Astrocyte (in vitro differentiated cells and primary cell): Measurements from ENCODE around the gene CDYL. TPM values are rescaled to one million over a fixed set of nuclear protein-coding genes. Genes with fewer than 3 reads are reported as not detected.

Experiments
- DNase-seq: peaks from one replicate; pipeline ENCODE4 v3.0.0-alpha.2; 2010; ENCODE audit warnings: low read depth
- FAIRE-seq: peaks from 2 replicates; lab custom pipeline; 2011; peaks lifted over from hg19 to GRCh38; lab: Jason Lieb, UNC
- H2AFZ ChIP-seq: 2 replicates; pipeline ENCODE4 v1.6.0; 2012; ENCODE audit warnings: low read depth, low read length, inconsistent platforms
- H3K27ac ChIP-seq: 2 replicates; pipeline ENCODE4 v1.5.1; 2011; ENCODE audit warnings: low read depth, low read length, inconsistent platforms
- H3K27me3 ChIP-seq: 2 replicates; pipeline ENCODE4 v1.6.0; 2011; ENCODE audit warnings: low read length, inconsistent platforms; ENCODE audit not compliant: insufficient read depth
- H3K36me3 ChIP-seq: 2 replicates; pipeline ENCODE4 v1.5.1; 2011; ENCODE audit warnings: low read length, inconsistent platforms; ENCODE audit not compliant: insufficient read depth
- H3K4me1 ChIP-seq: 2 replicates; pipeline ENCODE4 v1.5.1; 2011; ENCODE audit warnings: low read length, inconsistent platforms; ENCODE audit not compliant: insufficient read depth
- H3K4me2 ChIP-seq: 2 replicates; pipeline ENCODE4 v1.6.0; 2012; ENCODE audit warnings: low read length, inconsistent platforms
- H3K4me3 ChIP-seq: 2 replicates; pipeline ENCODE4 v1.5.1; 2011; ENCODE audit warnings: low read depth, mild to moderate bottlenecking, low read length, inconsistent platforms; ENCODE audit not compliant: insufficient read depth
- H3K79me2 ChIP-seq: 2 replicates; pipeline ENCODE4 v1.6.0; 2012; ENCODE audit warnings: mild to moderate bottlenecking, low read length, inconsistent platforms; ENCODE audit not compliant: insufficient read depth
- H3K9ac ChIP-seq: 2 replicates; pipeline ENCODE4 v1.6.0; 2012; ENCODE audit warnings: mild to moderate bottlenecking, low read length, inconsistent platforms
- H3K9me3 ChIP-seq: 2 replicates; pipeline ENCODE4 v1.5.1; 2012; ENCODE audit warnings: low read depth, mild to moderate bottlenecking, low read length, inconsistent platforms; ENCODE audit not compliant: insufficient read depth
- H4K20me1 ChIP-seq: 2 replicates; pipeline ENCODE4 v1.6.0; 2012; ENCODE audit warnings: low read length, inconsistent platforms; ENCODE audit not compliant: insufficient read depth
- H3K27ac Mint-ChIP-seq: one replicate; pipeline ENCODE4 v1.8.0; 2021; ENCODE audit warnings: mild to moderate bottlenecking, mixed read lengths; ENCODE audit not compliant: unreplicated experiment
- H3K27me3 Mint-ChIP-seq: one replicate; pipeline ENCODE4 v1.8.0; 2021; ENCODE audit warnings: low read depth, mixed read lengths; ENCODE audit not compliant: unreplicated experiment
- H3K36me3 Mint-ChIP-seq: one replicate; pipeline ENCODE4 v1.8.0; 2021; ENCODE audit warnings: low read depth, mixed read lengths; ENCODE audit not compliant: unreplicated experiment
- H3K4me1 Mint-ChIP-seq: one replicate; pipeline ENCODE4 v1.8.0; 2021; ENCODE audit warnings: low read depth, mixed read lengths; ENCODE audit not compliant: unreplicated experiment
- H3K4me3 Mint-ChIP-seq: one replicate; pipeline ENCODE4 v1.8.0; 2021; ENCODE audit warnings: mild to moderate bottlenecking, moderate library complexity, mixed read lengths; ENCODE audit not compliant: unreplicated experiment
- H3K9me3 Mint-ChIP-seq: one replicate; pipeline ENCODE4 v1.8.0; 2021; ENCODE audit warnings: mild to moderate bottlenecking, mixed read lengths; ENCODE audit not compliant: unreplicated experiment
- CTCF ChIP-seq: IDR thresholded peaks from 2 replicates; pipeline ENCODE4 v1.5.1; 2011; ENCODE audit warnings: low read depth, mild to moderate bottlenecking, inconsistent platforms, low read length, moderate library complexity; ENCODE audit not compliant: insufficient read depth
- EZH2 ChIP-seq: IDR thresholded peaks from 2 replicates; pipeline ENCODE4 v1.6.1; 2012; ENCODE audit warnings: mild to moderate bottlenecking, low read length, inconsistent platforms; ENCODE audit not compliant: insufficient read depth
- total RNA-seq: library from RNA; stranded (reverse); gene quantifications from 2 replicates; pipeline ENCODE4 v1.2.1, GENCODE V29; 2021

The CDYL gene
- total RNA-seq, 1 donor from 2014 or later = 87.1 TPM

- Histone ChIP-seq H3K79me2 (no peaks in the 10 kb centered on the region), H3K4me1 (peaks cover 30% of the 10 kb centered on the region), H3K27me3 (no peaks in the 10 kb centered on the region), H3K9ac (no peak overlapping the region), H2AFZ (no peak overlapping the region), H3K4me3 (no peak overlapping the region), H3K4me2 (no peak overlapping the region), H3K36me3 (no peaks in the 10 kb centered on the region), H4K20me1 (peaks cover 16% of the 10 kb centered on the region), H3K9me3 (no peaks in the 10 kb centered on the region), H3K27ac (no peak overlapping the region)
- Mint-ChIP-seq H3K9me3 (no peaks in the 10 kb centered on the region), H3K27me3 (no peaks in the 10 kb centered on the region), H3K4me1 (peaks cover 51% of the 10 kb centered on the region), H3K4me3 (no peak overlapping the region), H3K27ac (peak overlapping the region; percentile 94), H3K36me3 (peaks cover 31% of the 10 kb centered on the region)
- FAIRE-seq = no peak
- no peak for DNase-seq
- no peak for TF ChIP-seq CTCF
- TF ChIP-seq EZH2 = no peak
Observed at GRCh38 chr6:4943716-4944115, 167.5 kb downstream of the CDYL start.

- Mint-ChIP-seq H3K36me3 (peaks cover 33% of the 10 kb centered on the region), H3K4me3 (no peak overlapping the region), H3K27ac (peak overlapping the region; percentile 94), H3K9me3 (no peaks in the 10 kb centered on the region), H3K27me3 (no peaks in the 10 kb centered on the region), H3K4me1 (peaks cover 51% of the 10 kb centered on the region)
- Histone ChIP-seq H3K27me3 (no peaks in the 10 kb centered on the region), H3K9me3 (no peaks in the 10 kb centered on the region), H3K9ac (no peak overlapping the region), H3K4me2 (no peak overlapping the region), H4K20me1 (peaks cover 16% of the 10 kb centered on the region), H3K4me3 (no peak overlapping the region), H3K79me2 (no peaks in the 10 kb centered on the region), H3K36me3 (no peaks in the 10 kb centered on the region), H3K27ac (no peak overlapping the region), H3K4me1 (peaks cover 30% of the 10 kb centered on the region), H2AFZ (no peak overlapping the region)
- no peak for FAIRE-seq
- TF ChIP-seq EZH2 (no peak), CTCF (no peak)
- DNase-seq = no peak
Observed at GRCh38 chr6:4944325-4944724, 168.1 kb downstream of the CDYL start.

- Mint-ChIP-seq H3K27ac (no peak overlapping the region), H3K4me1 (peaks cover 35% of the 10 kb centered on the region), H3K4me3 (no peak overlapping the region), H3K36me3 (peaks cover 42% of the 10 kb centered on the region), H3K27me3 (no peaks in the 10 kb centered on the region), H3K9me3 (no peaks in the 10 kb centered on the region)
- no peak for DNase-seq
- Histone ChIP-seq H3K9me3 (no peaks in the 10 kb centered on the region), H2AFZ (no peak overlapping the region), H3K4me3 (no peak overlapping the region), H3K27me3 (no peaks in the 10 kb centered on the region), H3K4me1 (peaks cover 18% of the 10 kb centered on the region), H3K36me3 (no peaks in the 10 kb centered on the region), H3K79me2 (no peaks in the 10 kb centered on the region), H3K27ac (no peak overlapping the region), H3K4me2 (no peak overlapping the region), H3K9ac (no peak overlapping the region), H4K20me1 (peaks cover 16% of the 10 kb centered on the region)
- FAIRE-seq = no peak
- no peak for TF ChIP-seq EZH2
- TF ChIP-seq CTCF = no peak
Observed at GRCh38 chr6:4946521-4946920, 170.3 kb downstream of the CDYL start.
